Natural killer cell (primary cell): Measurements from ENCODE around the gene SMAD7. TPM values are rescaled to one million over a fixed set of nuclear protein-coding genes. Genes with fewer than 3 reads are reported as not detected.

Experiments
- ATAC-seq, 3 donors: fragments of 150-1000 bp in 2 of 3; fragments of 200-7000 bp in 1 of 3; cut with Tn5 transposase; 1 replicate in 1 of 3; 2 replicates in 2 of 3; pipeline ENCODE4 v1.10.0; 2021; ENCODE audit warnings: mild to moderate bottlenecking in 2 of 3, moderate library complexity in 2 of 3
- DNase-seq, 2 donors: peaks; one replicate each; pipeline versions ENCODE4 v3.0.0 to v3.0.0-alpha.2; 2013 to 2021; ENCODE audit warnings: mixed read lengths in 1 of 2
- H3K27ac ChIP-seq: one replicate; pipeline ENCODE4 v1.5.1; 2013; ENCODE audit warnings: mild to moderate bottlenecking, low read length
- H3K27me3 ChIP-seq: one replicate; pipeline ENCODE4 v1.6.1; 2013; ENCODE audit warnings: low read length; ENCODE audit not compliant: control insufficient read depth, insufficient read depth
- H3K36me3 ChIP-seq: one replicate; pipeline ENCODE4 v1.6.1; 2013; ENCODE audit warnings: low read length; ENCODE audit not compliant: control insufficient read depth, insufficient read depth
- H3K4me1 ChIP-seq: one replicate; pipeline ENCODE4 v1.6.1; 2013; ENCODE audit warnings: low read length; ENCODE audit not compliant: control insufficient read depth, insufficient read depth
- H3K4me3 ChIP-seq: one replicate; pipeline ENCODE4 v1.5.1; 2013; ENCODE audit warnings: low read length
- H3K9me3 ChIP-seq: one replicate; pipeline ENCODE4 v1.6.1; 2013; ENCODE audit warnings: low read length; ENCODE audit not compliant: control insufficient read depth, insufficient read depth
- H3K27ac Mint-ChIP-seq, 2 donors: one replicate each; pipeline ENCODE4 v1.8.0; 2022; ENCODE audit warnings: mild to moderate bottlenecking in 2 of 2, mixed read lengths in 2 of 2, moderate library complexity in 1 of 2
- H3K27me3 Mint-ChIP-seq, 2 donors: one replicate each; pipeline ENCODE4 v1.8.0; 2022; ENCODE audit warnings: low read depth in 2 of 2, mixed read lengths in 2 of 2
- H3K36me3 Mint-ChIP-seq: one replicate; pipeline ENCODE4 v1.8.0; 2022; ENCODE audit warnings: mixed read lengths
- H3K4me1 Mint-ChIP-seq, 2 donors: one replicate each; pipeline ENCODE4 v1.8.0; 2022; ENCODE audit warnings: mixed read lengths in 2 of 2
- H3K4me3 Mint-ChIP-seq: one replicate; pipeline ENCODE4 v1.8.0; 2022; ENCODE audit warnings: mild to moderate bottlenecking, moderate library complexity, mixed read lengths
- H3K9me3 Mint-ChIP-seq, 2 donors: one replicate each; pipeline ENCODE4 v1.8.0; 2022; ENCODE audit warnings: mixed read lengths in 2 of 2
- WGBS: methylation state at CpG from one replicate; pipeline ENCODE4 v1.1.7; 2013; ENCODE audit warnings: missing lambda C conversion rate; ENCODE audit not compliant: insufficient coverage; 5-methylcytosine and 5-hydroxymethylcytosine counted together
- intact Hi-C: fragments of 100-400 bp; cut with micrococcal nuclease; formaldehyde crosslinking; loops from one replicate; pipeline ENCODE4 v1.14.2; 2022
- total RNA-seq, 4 donors: library from RNA; stranded (reverse); fragments of 120-200 nt in 1 of 4; gene quantifications; one replicate each; pipeline versions ENCODE4 v1.2.3 to v1.2.4, GENCODE V29; 2013 to 2022
- TF ChIP-seq, protein P1 (sequence below): fragments of 200-600 bp; IDR thresholded peaks from one replicate; pipeline ENCODE4 v1.8.0; 2022; ENCODE audit warnings: antibody characterized with exemption

The SMAD7 gene
- total RNA-seq, 3 donors from 2014 or later (not counting 1 experiment from before 2014, with no cell fraction given) = 127 to 204 (median 182) TPM

DNA sequence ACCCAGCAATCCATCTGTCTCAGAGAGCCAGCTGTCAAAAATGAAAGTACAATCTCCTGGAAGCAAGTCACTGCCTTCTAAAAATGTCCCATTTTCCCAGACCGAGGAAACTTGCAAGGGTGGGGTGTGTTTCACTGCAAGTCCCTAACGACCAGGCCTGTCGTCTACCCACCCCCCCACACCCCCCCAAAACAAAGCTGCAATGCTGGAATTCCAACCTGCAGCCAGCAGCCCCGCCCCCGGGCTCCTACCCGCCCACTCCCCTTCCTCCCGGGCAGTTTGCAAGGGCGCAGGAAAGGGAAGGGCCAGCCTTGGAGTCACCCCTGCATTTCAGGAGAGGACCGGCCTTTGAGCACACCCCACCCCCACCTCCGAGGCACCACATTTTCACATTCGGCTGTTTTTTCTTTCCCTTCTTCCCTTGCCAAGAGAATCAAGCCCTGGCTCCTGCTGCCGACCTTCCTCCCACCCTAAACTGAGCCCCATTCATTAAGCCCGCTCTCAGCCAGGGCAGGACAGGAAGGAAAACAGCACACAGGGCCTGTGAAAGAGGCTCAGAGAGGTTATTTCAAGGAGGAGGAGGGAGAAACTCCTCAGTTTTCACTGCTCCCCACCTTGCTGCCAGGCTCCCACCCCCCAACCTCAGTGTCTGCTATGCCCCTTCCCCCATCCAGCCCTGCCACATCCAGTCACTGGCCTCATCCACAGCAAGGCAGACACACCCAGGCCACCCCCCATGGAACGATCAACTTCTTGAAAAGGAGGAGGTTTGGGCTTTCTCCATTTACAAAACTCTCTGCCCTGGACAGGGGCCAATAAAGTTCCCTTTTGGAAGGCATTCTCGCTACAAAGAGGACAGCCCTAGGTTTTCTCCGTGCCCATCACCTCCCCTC is 11.3 kb downstream of the SMAD7 start:
- intact Hi-C loops = loop anchor here (1.0 to 10.0 kb wide), 4 partner anchors 71 to 875 kb away; partner anchors contain the start of gene ACAA2
- peak overlapping the region; percentile 88 for H3K4me3 Mint-ChIP-seq
- H3K27ac Mint-ChIP-seq = peak overlapping the region; percentile 95 to 99
- H3K9me3 ChIP-seq = no peaks in the 10 kb centered on the region
- DNase-seq = no peak
- H3K27me3 Mint-ChIP-seq = no peaks in the 10 kb centered on the region
- no peaks in the 10 kb centered on the region for H3K9me3 Mint-ChIP-seq
- H3K4me1 Mint-ChIP-seq = peaks cover 89 to 95% of the 10 kb centered on the region in 2 donors
- H3K36me3 Mint-ChIP-seq = no peaks in the 10 kb centered on the region
- 62% methylated on average over 16 of the region's 16 CpGs for WGBS
- H3K27ac ChIP-seq = peak overlapping the region; percentile 79
- ATAC-seq = no peak
- H3K4me3 ChIP-seq = no peak overlapping the region
- TF ChIP-seq, protein P1, sequence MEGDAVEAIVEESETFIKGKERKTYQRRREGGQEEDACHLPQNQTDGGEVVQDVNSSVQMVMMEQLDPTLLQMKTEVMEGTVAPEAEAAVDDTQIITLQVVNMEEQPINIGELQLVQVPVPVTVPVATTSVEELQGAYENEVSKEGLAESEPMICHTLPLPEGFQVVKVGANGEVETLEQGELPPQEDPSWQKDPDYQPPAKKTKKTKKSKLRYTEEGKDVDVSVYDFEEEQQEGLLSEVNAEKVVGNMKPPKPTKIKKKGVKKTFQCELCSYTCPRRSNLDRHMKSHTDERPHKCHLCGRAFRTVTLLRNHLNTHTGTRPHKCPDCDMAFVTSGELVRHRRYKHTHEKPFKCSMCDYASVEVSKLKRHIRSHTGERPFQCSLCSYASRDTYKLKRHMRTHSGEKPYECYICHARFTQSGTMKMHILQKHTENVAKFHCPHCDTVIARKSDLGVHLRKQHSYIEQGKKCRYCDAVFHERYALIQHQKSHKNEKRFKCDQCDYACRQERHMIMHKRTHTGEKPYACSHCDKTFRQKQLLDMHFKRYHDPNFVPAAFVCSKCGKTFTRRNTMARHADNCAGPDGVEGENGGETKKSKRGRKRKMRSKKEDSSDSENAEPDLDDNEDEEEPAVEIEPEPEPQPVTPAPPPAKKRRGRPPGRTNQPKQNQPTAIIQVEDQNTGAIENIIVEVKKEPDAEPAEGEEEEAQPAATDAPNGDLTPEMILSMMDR = no peak
- H3K27me3 ChIP-seq = no peaks in the 10 kb centered on the region
- peaks cover 99% of the 10 kb centered on the region for H3K4me1 ChIP-seq
- peaks cover 24% of the 10 kb centered on the region for H3K36me3 ChIP-seq

DNA sequence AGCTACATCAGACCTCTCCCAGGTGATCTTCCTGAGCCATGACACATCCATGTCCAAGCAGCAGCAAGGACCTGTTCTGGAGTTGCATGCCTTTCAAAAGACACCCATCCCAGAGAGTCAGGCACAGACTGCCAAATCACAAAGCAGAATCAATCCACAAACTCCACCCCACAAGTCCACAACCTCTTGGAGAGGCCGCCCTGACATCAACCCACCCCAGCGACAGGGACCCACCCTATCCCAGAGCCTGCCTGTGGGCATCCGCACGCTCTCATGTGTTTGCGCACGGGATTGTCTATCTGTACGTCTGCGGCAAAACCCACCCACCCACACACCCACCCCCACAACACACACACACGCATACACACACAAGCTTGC is 11.9 kb downstream of the SMAD7 start:
- peak overlapping the region; percentile 49 for H3K4me3 Mint-ChIP-seq
- H3K4me3 ChIP-seq = no peak overlapping the region
- no peak for DNase-seq
- no peaks in the 10 kb centered on the region for H3K36me3 Mint-ChIP-seq
- no peak for ATAC-seq
- H3K27me3 ChIP-seq = no peaks in the 10 kb centered on the region
- no peak overlapping the region for H3K27ac ChIP-seq
- H3K27ac Mint-ChIP-seq = peak overlapping the region; percentile 78 to 95
- no peaks in the 10 kb centered on the region for H3K27me3 Mint-ChIP-seq
- peaks cover 89 to 95% of the 10 kb centered on the region in 2 donors for H3K4me1 Mint-ChIP-seq
- TF ChIP-seq, protein P1 = no peak
- H3K36me3 ChIP-seq = peaks cover 24% of the 10 kb centered on the region
- H3K4me1 ChIP-seq = peaks cover 99% of the 10 kb centered on the region
- H3K9me3 Mint-ChIP-seq = no peaks in the 10 kb centered on the region
- WGBS = 92% methylated on average over 9 of the region's 9 CpGs
- H3K9me3 ChIP-seq = no peaks in the 10 kb centered on the region
- intact Hi-C loops = no loop called here

DNA sequence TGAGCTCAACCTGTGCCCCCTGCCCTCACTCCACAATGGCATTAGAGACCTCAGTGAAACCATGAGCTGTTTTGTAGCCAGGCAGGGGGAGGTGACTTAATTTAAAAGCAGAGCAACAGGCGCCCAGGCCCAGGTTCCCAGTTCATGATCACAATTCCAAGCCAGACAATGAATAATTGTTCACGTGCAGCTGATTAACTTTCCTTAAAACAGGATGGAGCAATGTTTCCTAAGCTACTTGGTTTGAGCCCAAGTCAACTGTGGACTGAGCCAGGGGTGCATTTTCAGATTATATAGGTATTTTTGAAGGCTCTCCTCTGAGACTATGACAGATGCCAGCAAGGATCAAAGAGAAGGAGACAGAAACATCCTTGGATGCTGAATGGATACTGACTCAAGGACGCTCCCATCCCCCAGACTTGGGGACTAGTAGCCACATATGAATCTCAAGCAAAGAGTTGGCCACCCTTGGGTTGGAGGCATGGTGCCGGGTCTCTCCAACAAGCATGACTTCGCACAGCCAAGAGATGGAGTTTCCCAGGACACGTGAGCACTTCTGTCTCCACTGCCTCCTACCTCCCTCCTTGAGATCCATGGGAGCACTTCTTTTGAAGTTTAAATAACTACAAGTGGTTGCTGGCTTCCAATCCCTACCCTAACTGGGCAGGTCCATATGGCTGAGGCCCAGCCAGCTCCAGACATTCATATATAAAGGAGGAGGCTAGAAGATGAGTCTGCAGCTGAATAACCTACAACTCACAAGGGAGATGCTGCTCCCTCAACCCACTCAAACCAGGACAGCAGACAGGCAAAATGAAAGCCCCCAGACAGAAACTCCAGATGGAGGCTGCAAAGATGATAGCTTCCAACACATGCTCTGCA is 12.7 kb downstream of the SMAD7 start:
- H3K27ac Mint-ChIP-seq = peak overlapping the region; percentile 78 to 95
- no peak overlapping the region for H3K27ac ChIP-seq
- 96% methylated on average over 6 of the region's 6 CpGs for WGBS
- peaks cover 87 to 95% of the 10 kb centered on the region in 2 donors for H3K4me1 Mint-ChIP-seq
- DNase-seq (no peak), ATAC-seq (no peak)
- H3K4me3 ChIP-seq = no peak overlapping the region
- H3K36me3 Mint-ChIP-seq = no peaks in the 10 kb centered on the region
- H3K27me3 ChIP-seq = no peaks in the 10 kb centered on the region
- H3K9me3 ChIP-seq = no peaks in the 10 kb centered on the region
- H3K27me3 Mint-ChIP-seq = no peaks in the 10 kb centered on the region
- H3K9me3 Mint-ChIP-seq = no peaks in the 10 kb centered on the region
- H3K36me3 ChIP-seq = peaks cover 24% of the 10 kb centered on the region
- peaks cover 99% of the 10 kb centered on the region for H3K4me1 ChIP-seq
- TF ChIP-seq, protein P1 = no peak
- intact Hi-C loops = no loop called here
- peak overlapping the region; percentile 51 for H3K4me3 Mint-ChIP-seq
